Hepatocyte (in vitro differentiated cells): Measurements from ENCODE around the gene HTRA2.

Experiments used
- EZH2 ChIP-seq: fragments of 200-600 bp; sonication (generic); IDR thresholded peaks from 2 replicates; pipeline ENCODE4 v1.6.1; 2016; ENCODE audit warnings: antibody characterized with exemption, mild to moderate bottlenecking, borderline replicate concordance
- TF ChIP-seq, protein P1 (sequence below): fragments of 200-600 bp; sonication (generic); IDR thresholded peaks from 2 replicates; pipeline ENCODE4 v1.5.1; 2016; ENCODE audit warnings: antibody characterized with exemption, mild to moderate bottlenecking; ENCODE audit not compliant: poor library complexity

DNA sequence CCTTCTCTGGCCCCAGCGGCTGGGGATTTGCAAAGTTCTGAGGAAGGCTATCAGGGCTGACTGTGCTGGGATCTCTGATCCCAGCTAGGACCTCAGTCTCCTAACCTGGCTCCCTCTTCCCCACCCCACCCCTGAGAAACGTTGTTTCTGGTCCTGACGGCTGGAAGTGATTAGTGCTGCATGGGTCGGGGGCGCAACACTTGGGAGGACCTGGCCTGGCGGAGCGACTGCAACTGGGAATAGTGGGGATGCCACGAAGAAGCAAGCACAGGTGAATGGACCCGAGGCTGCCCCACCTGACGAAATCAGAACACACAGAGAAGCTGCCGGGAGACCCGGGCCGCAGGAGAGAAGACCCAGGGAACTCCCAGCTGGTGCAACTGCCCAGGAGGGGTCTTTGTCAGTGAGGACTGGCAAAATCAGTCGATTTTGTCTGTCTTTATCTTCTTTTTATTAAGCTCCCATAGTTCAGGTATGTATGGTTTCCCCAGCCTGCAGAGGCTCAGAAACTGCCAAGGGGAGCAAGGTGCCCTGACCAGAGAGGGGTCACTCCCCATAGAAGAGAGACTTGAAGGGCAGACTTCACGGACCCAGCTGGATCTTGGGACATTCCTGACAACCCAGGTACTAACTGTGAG lies 29.7 kb upstream of the HTRA2 start:
- TF ChIP-seq, protein P1, sequence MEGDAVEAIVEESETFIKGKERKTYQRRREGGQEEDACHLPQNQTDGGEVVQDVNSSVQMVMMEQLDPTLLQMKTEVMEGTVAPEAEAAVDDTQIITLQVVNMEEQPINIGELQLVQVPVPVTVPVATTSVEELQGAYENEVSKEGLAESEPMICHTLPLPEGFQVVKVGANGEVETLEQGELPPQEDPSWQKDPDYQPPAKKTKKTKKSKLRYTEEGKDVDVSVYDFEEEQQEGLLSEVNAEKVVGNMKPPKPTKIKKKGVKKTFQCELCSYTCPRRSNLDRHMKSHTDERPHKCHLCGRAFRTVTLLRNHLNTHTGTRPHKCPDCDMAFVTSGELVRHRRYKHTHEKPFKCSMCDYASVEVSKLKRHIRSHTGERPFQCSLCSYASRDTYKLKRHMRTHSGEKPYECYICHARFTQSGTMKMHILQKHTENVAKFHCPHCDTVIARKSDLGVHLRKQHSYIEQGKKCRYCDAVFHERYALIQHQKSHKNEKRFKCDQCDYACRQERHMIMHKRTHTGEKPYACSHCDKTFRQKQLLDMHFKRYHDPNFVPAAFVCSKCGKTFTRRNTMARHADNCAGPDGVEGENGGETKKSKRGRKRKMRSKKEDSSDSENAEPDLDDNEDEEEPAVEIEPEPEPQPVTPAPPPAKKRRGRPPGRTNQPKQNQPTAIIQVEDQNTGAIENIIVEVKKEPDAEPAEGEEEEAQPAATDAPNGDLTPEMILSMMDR = no peak
- TF ChIP-seq EZH2 = no peak
